Loucy (cell line): Measurements from ENCODE around the gene DGKQ.
A peak's percentile ranks its signal among the peaks of the same experiment; 100 is the strongest.

Experiments
- H2AFZ ChIP-seq: fragments of 200-600 bp; sonication (generic); 2 replicates; pipeline ENCODE4 v1.6.0; 2016; ENCODE audit warnings: antibody characterized with exemption, mild to moderate bottlenecking, low read length, moderate library complexity
- H3F3A ChIP-seq: fragments of 200-600 bp; 2 replicates; pipeline ENCODE4 v1.6.0; 2016; ENCODE audit warnings: antibody characterized with exemption, low read depth, mild to moderate bottlenecking
- H3K27me3 ChIP-seq: fragments of 200-600 bp; sonication (generic); 2 replicates; pipeline ENCODE4 v1.6.1; 2014; ENCODE audit warnings: low read length, mild to moderate bottlenecking; ENCODE audit not compliant: insufficient read depth, poor library complexity, severe bottlenecking
- H3K36me3 ChIP-seq: fragments of 200-600 bp; sonication (generic); 2 replicates; pipeline ENCODE4 v1.6.1; 2016; ENCODE audit warnings: low read length; ENCODE audit not compliant: insufficient read depth
- H3K4me1 ChIP-seq: fragments of 200-600 bp; sonication (generic); 2 replicates; pipeline ENCODE4 v1.5.1; 2014; ENCODE audit warnings: low read length, mild to moderate bottlenecking; ENCODE audit not compliant: insufficient read depth, poor library complexity, severe bottlenecking
- H3K4me2 ChIP-seq: fragments of 200-600 bp; sonication (generic); 2 replicates; pipeline ENCODE4 v1.6.0; 2014; ENCODE audit warnings: antibody characterized with exemption, low read length, low read depth, mild to moderate bottlenecking; ENCODE audit not compliant: poor library complexity, severe bottlenecking
- H3K4me3 ChIP-seq: fragments of 200-600 bp; sonication (generic); 2 replicates; pipeline ENCODE4 v1.5.1; 2014; ENCODE audit warnings: low read length, mild to moderate bottlenecking, mixed read lengths; ENCODE audit not compliant: poor library complexity, severe bottlenecking
- H3K79me2 ChIP-seq: fragments of 200-600 bp; sonication (generic); 2 replicates; pipeline ENCODE4 v1.6.1; 2014; ENCODE audit warnings: low read length; ENCODE audit not compliant: insufficient read depth
- H3K9ac ChIP-seq: fragments of 200-600 bp; sonication (generic); 2 replicates; pipeline ENCODE4 v1.6.0; 2014; ENCODE audit warnings: mild to moderate bottlenecking, low read depth, low read length, moderate library complexity; ENCODE audit not compliant: poor library complexity, severe bottlenecking
- H3K9me2 ChIP-seq: fragments of 200-600 bp; sonication (generic); replicated peaks from 2 replicates; pipeline ENCODE4 v1.6.1; 2016; ENCODE audit warnings: low read depth, low read length, mixed read lengths
- H3K9me3 ChIP-seq: fragments of 200-600 bp; sonication (generic); 2 replicates; pipeline ENCODE4 v1.6.1; 2014; ENCODE audit warnings: mild to moderate bottlenecking, antibody characterized with exemption, low read length, low read depth; ENCODE audit not compliant: insufficient read depth
- H4K20me1 ChIP-seq: fragments of 200-600 bp; sonication (generic); 2 replicates; pipeline ENCODE4 v1.6.0; 2014; ENCODE audit warnings: antibody characterized with exemption, low read length, mild to moderate bottlenecking; ENCODE audit not compliant: insufficient read depth, poor library complexity, severe bottlenecking
- CTCF ChIP-seq: fragments of 200-600 bp; sonication (generic); conservative IDR thresholded peaks from 2 replicates; pipeline ENCODE4 v1.5.1; 2014; ENCODE audit warnings: mild to moderate bottlenecking, antibody characterized with exemption, low read length
- EZH2phosphoT487 ChIP-seq: fragments of 200-600 bp; IDR thresholded peaks from 2 replicates; pipeline ENCODE4 v1.6.1; 2018; ENCODE audit warnings: antibody characterized with exemption, mild to moderate bottlenecking, moderate library complexity, borderline replicate concordance

Gene DGKQ

GRCh38 chr4:970854-971520, 2.4 kb downstream of the DGKQ start:
- H3K27me3 ChIP-seq, result no peaks in the 10 kb centered on the region
- no peaks in the 10 kb centered on the region for H3K9me2 ChIP-seq
- H2AFZ ChIP-seq, result no peak overlapping the region
- H3K9ac ChIP-seq, result no peak overlapping the region
- H3K36me3 ChIP-seq, result no peaks in the 10 kb centered on the region
- TF ChIP-seq CTCF (no peak), EZH2phosphoT487 (no peak)
- no peaks in the 10 kb centered on the region for H3K9me3 ChIP-seq
- H3K79me2 ChIP-seq, result peaks cover 11% of the 10 kb centered on the region; the same call in 1 of the 2 replicates
- no peaks in the 10 kb centered on the region for H4K20me1 ChIP-seq
- peak overlapping the region; percentile 28 for H3K4me2 ChIP-seq
- peaks cover 25% of the 10 kb centered on the region for H3K4me1 ChIP-seq
- H3F3A ChIP-seq, result no peaks in the 10 kb centered on the region
- H3K4me3 ChIP-seq, result peak overlapping the region; percentile 7

- Histone ChIP-seq H2AFZ (no peak overlapping the region), H3K79me2 (peaks cover 11% of the 10 kb centered on the region; the same call in 1 of the 2 replicates), H3K36me3 (no peaks in the 10 kb centered on the region), H3K4me2 (peak overlapping the region; percentile 28), H3K4me3 (no peak overlapping the region), H3K27me3 (no peaks in the 10 kb centered on the region), H3K9ac (no peak overlapping the region), H3K9me2 (no peaks in the 10 kb centered on the region), H3K9me3 (no peaks in the 10 kb centered on the region), H3K4me1 (peaks cover 25% of the 10 kb centered on the region), H3F3A (no peaks in the 10 kb centered on the region), H4K20me1 (no peaks in the 10 kb centered on the region)
- TF ChIP-seq EZH2phosphoT487, result no peak
- TF ChIP-seq CTCF, result no peak
Observed at GRCh38 chr4:970046-970745, 3.2 kb downstream of the DGKQ start.

GRCh38 chr4:968621-969394, 4.6 kb downstream of the DGKQ start:
- peaks cover 25% of the 10 kb centered on the region for H3K4me1 ChIP-seq
- H4K20me1 ChIP-seq, result no peaks in the 10 kb centered on the region

More at GRCh38 chr4:968621-969394, 4.6 kb downstream of the DGKQ start:
- Histone ChIP-seq H3K9me3 (no peaks in the 10 kb centered on the region), H2AFZ (no peak overlapping the region), H3K79me2 (peaks cover 11% of the 10 kb centered on the region; the same call in 1 of the 2 replicates), H3K27me3 (no peaks in the 10 kb centered on the region), H3K9ac (no peak overlapping the region), H3K4me2 (no peak overlapping the region), H3K4me3 (no peak overlapping the region), H3F3A (no peaks in the 10 kb centered on the region), H3K9me2 (no peaks in the 10 kb centered on the region), H3K36me3 (no peaks in the 10 kb centered on the region)
- no peak for TF ChIP-seq EZH2phosphoT487
- TF ChIP-seq CTCF, result no peak
